A549 (cell line): Measurements from ENCODE around the gene OOEP. TPM values are rescaled to one million over a fixed set of nuclear protein-coding genes. Genes with fewer than 3 reads are reported as not detected.

Experiments used
- ATAC-seq, 2 experiments: fragments of 200-7000 bp in 1 of 2; fragments of >200 bp in 1 of 2; cut with Nextera tagmentation in 1 of 2; cut with Tn5 transposase in 1 of 2; 3 replicates each; pipeline versions ENCODE4 v1.8.0 to v1.9.1; 2018 to 2020; ENCODE audit warnings: mild to moderate bottlenecking in 1 of 2, moderate library complexity in 1 of 2
- CTCF ChIA-PET: fragments of 300-600 bp; sonication (Branson Sonifier 250); formaldehyde crosslinking; extraction: SDS; loops from one replicate; lab custom pipeline; 2021; ENCODE audit warnings: antibody characterized with exemption, inconsistent platforms; lab: Yijun Ruan, JAX
- POLR2A ChIA-PET: fragments of 350-600 bp; formaldehyde crosslinking; extraction: SDS; loops from one replicate; lab custom pipeline; 2021; ENCODE audit warnings: antibody characterized with exemption, inconsistent platforms; lab: Yijun Ruan, JAX
- DNase-seq, 2 experiments: peaks; one replicate each; pipeline versions ENCODE4 v3.0.0 to v3.0.0-alpha.2; 2011 to 2016; ENCODE audit warnings: low read depth in 1 of 2, low spot score in 1 of 2
- FAIRE-seq: peaks from 2 replicates; lab custom pipeline; 2011; peaks lifted over from hg19 to GRCh38; lab: Jason Lieb, UNC
- H3K27ac ChIP-seq, 2 experiments: fragments of >200 bp; sonication (Bioruptor Twin); formaldehyde crosslinking; 3 replicates each; pipeline ENCODE4 v1.5.1; 2016 to 2017
- H3K4me1 ChIP-seq: fragments of >200 bp; sonication (Bioruptor Twin); formaldehyde crosslinking; 3 replicates; pipeline ENCODE4 v1.6.1; 2016
- H3K4me2 ChIP-seq: fragments of >200 bp; sonication (Bioruptor Twin); formaldehyde crosslinking; 3 replicates; pipeline ENCODE4 v1.6.1; 2016
- H3K4me3 ChIP-seq: fragments of >200 bp; sonication (Bioruptor Twin); formaldehyde crosslinking; 3 replicates; pipeline ENCODE4 v1.5.1; 2016
- H3K9me3 ChIP-seq: fragments of >200 bp; sonication (Bioruptor Twin); formaldehyde crosslinking; 3 replicates; pipeline ENCODE4 v1.6.1; 2016
- ATOH8 ChIP-seq: fragments of 250-450 bp; sonication (Bioruptor Pico); IDR thresholded peaks from 2 replicates; pipeline ENCODE4 v1.5.0; 2020; ENCODE audit warnings: low read depth, mild to moderate bottlenecking, moderate library complexity
- BHLHE40 ChIP-seq: IDR thresholded peaks from 2 replicates; pipeline ENCODE4 v1.6.1; 2012; ENCODE audit warnings: low read depth, low read length, inconsistent platforms
- CBX2 ChIP-seq: fragments of 200-600 bp; sonication (generic); IDR thresholded peaks from 2 replicates; pipeline ENCODE4 v1.6.1; 2016; ENCODE audit warnings: low read depth, mild to moderate bottlenecking, borderline replicate concordance
- CHD4 ChIP-seq: fragments of 200-600 bp; sonication (generic); IDR thresholded peaks from 2 replicates; pipeline ENCODE4 v1.6.1; 2016; ENCODE audit warnings: antibody characterized with exemption, mild to moderate bottlenecking, borderline replicate concordance
- E2F6 ChIP-seq: IDR thresholded peaks from 2 replicates; pipeline ENCODE4 v1.6.1; 2012; ENCODE audit warnings: low read depth, borderline replicate concordance
- EHF ChIP-seq: fragments of 250-450 bp; sonication (Bioruptor Pico); IDR thresholded peaks from 2 replicates; pipeline ENCODE4 v1.5.0; 2020; ENCODE audit warnings: mild to moderate bottlenecking
- FOSB ChIP-seq: fragments of 250-450 bp; sonication (Bioruptor Pico); IDR thresholded peaks from 2 replicates; pipeline ENCODE4 v1.5.0; 2020; ENCODE audit warnings: mild to moderate bottlenecking, moderate library complexity
- FOXS1 ChIP-seq: fragments of 250-450 bp; sonication (Bioruptor Pico); IDR thresholded peaks from 2 replicates; pipeline ENCODE4 v1.5.0; 2020; ENCODE audit warnings: mild to moderate bottlenecking, moderate library complexity
- GATA3 ChIP-seq: IDR thresholded peaks from 2 replicates; pipeline ENCODE4 v1.6.1; 2012; ENCODE audit warnings: borderline replicate concordance
- HOXA7 ChIP-seq: fragments of 250-450 bp; sonication (Bioruptor Pico); IDR thresholded peaks from 2 replicates; pipeline ENCODE4 v1.5.0; 2020; ENCODE audit warnings: mild to moderate bottlenecking, moderate library complexity
- HOXB13 ChIP-seq: fragments of 250-450 bp; sonication (Bioruptor Pico); IDR thresholded peaks from 2 replicates; pipeline ENCODE4 v1.5.0; 2020; ENCODE audit warnings: low read depth, mild to moderate bottlenecking, moderate library complexity
- HOXB5 ChIP-seq: fragments of 250-450 bp; sonication (Bioruptor Pico); IDR thresholded peaks from 2 replicates; pipeline ENCODE4 v1.5.0; 2020; ENCODE audit warnings: mild to moderate bottlenecking, moderate library complexity
- KDM5A ChIP-seq: fragments of 200-600 bp; sonication (generic); IDR thresholded peaks from 2 replicates; pipeline ENCODE4 v1.6.1; 2016; ENCODE audit warnings: antibody characterized with exemption, mild to moderate bottlenecking
- MAFK ChIP-seq: fragments of 450-650 bp; IDR thresholded peaks from 2 replicates; pipeline ENCODE4 v1.6.1; 2014; ENCODE audit not compliant: partially characterized antibody
- MAZ ChIP-seq: fragments of 150-350 bp; IDR thresholded peaks from 2 replicates; pipeline ENCODE4 v1.6.1; 2014; ENCODE audit warnings: antibody characterized with exemption, low read depth, low read length, borderline replicate concordance
- MYC ChIP-seq: IDR thresholded peaks from 2 replicates; pipeline ENCODE4 v1.6.1; 2012; ENCODE audit warnings: mild to moderate bottlenecking, inconsistent platforms, low read length, improper control_type of control experiment, borderline replicate concordance
- NPAS2 ChIP-seq: fragments of 250-450 bp; sonication (Bioruptor Pico); IDR thresholded peaks from 2 replicates; pipeline ENCODE4 v1.8.0; 2022; ENCODE audit warnings: mild to moderate bottlenecking, moderate library complexity, borderline replicate concordance
- NR3C1 ChIP-seq: fragments of >200 bp; sonication (Bioruptor Twin); formaldehyde crosslinking; IDR thresholded peaks from 3 replicates; pipeline ENCODE4 v1.6.1; 2017
- PHF8 ChIP-seq: fragments of 200-600 bp; sonication (generic); IDR thresholded peaks from 2 replicates; pipeline ENCODE4 v1.6.1; 2016; ENCODE audit warnings: low read depth, mild to moderate bottlenecking, antibody characterized with exemption, moderate library complexity, borderline replicate concordance
- RAD21 ChIP-seq, 2 experiments: fragments of >200 bp in 1 of 2; sonication (Bioruptor Twin) in 1 of 2; formaldehyde crosslinking in 1 of 2; IDR thresholded peaks in 1 of 2; conservative IDR thresholded peaks in 1 of 2; 2 replicates in 1 of 2; 3 replicates in 1 of 2; pipeline ENCODE4 v1.6.1; 2012 to 2018; ENCODE audit warnings: inconsistent platforms in 1 of 2
- RCOR1 ChIP-seq: fragments of 150-350 bp; IDR thresholded peaks from 2 replicates; pipeline ENCODE4 v1.6.1; 2014; ENCODE audit warnings: antibody characterized with exemption, low read length, low read depth
- SMC3 ChIP-seq: fragments of >200 bp; sonication (Bioruptor Twin); formaldehyde crosslinking; IDR thresholded peaks from 3 replicates; pipeline ENCODE4 v1.6.1; 2018; ENCODE audit warnings: inconsistent platforms
- ZC3H11A ChIP-seq: fragments of 450-650 bp; IDR thresholded peaks from 2 replicates; pipeline ENCODE4 v1.6.1; 2014; ENCODE audit warnings: antibody characterized with exemption, mild to moderate bottlenecking
- ZFP36 ChIP-seq: fragments of 450-650 bp; IDR thresholded peaks from 2 replicates; pipeline ENCODE4 v1.6.1; 2014; ENCODE audit warnings: borderline replicate concordance; ENCODE audit not compliant: partially characterized antibody
- ZNF302 ChIP-seq: fragments of 250-450 bp; sonication (Bioruptor Pico); IDR thresholded peaks from 2 replicates; pipeline ENCODE4 v1.9.0; 2021; ENCODE audit warnings: inconsistent platforms, mild to moderate bottlenecking, moderate library complexity
- WGBS: methylation state at CpG from one replicate; pipeline ENCODE4 v1.1.6; 2017; ENCODE audit errors: missing lambda C conversion rate; 5-methylcytosine and 5-hydroxymethylcytosine counted together
- polyA plus RNA-seq, 4 experiments: library from polyadenylated mRNA; depleted of rRNA in 3 of 4; stranded (reverse); fragments of >200 nt; fragmentation: RNase III in 1 of 4; extraction: RNeasy Plus Mini Kit Qiagen cat#74134 plus additional on column Dnase treatment in 1 of 4; gene quantifications; 2 replicates in 3 of 4; 3 replicates in 1 of 4; pipeline ENCODE4 v1.2.3, GENCODE V29; 2011 to 2017
- TF ChIP-seq, protein P1 (sequence below): IDR thresholded peaks from 2 replicates; pipeline ENCODE4 v1.6.1; 2012
- TF ChIP-seq, protein P2 (sequence below): fragments of 250-450 bp; sonication (Bioruptor Pico); IDR thresholded peaks from 2 replicates; pipeline ENCODE4 v1.5.0; 2021; ENCODE audit warnings: mild to moderate bottlenecking, moderate library complexity, borderline replicate concordance
- TF ChIP-seq, protein P3 (sequence below): fragments of >200 bp; sonication (Bioruptor Twin); formaldehyde crosslinking; IDR thresholded peaks from 3 replicates; pipeline ENCODE4 v1.6.1; 2016
- TF ChIP-seq, protein P4 (sequence below): IDR thresholded peaks from 2 replicates; pipeline ENCODE4 v1.6.1; 2012

The OOEP gene
- polyA plus RNA-seq, 2 of the 4 experiments (the other 2 are of a cell fraction): not detected

DNA sequence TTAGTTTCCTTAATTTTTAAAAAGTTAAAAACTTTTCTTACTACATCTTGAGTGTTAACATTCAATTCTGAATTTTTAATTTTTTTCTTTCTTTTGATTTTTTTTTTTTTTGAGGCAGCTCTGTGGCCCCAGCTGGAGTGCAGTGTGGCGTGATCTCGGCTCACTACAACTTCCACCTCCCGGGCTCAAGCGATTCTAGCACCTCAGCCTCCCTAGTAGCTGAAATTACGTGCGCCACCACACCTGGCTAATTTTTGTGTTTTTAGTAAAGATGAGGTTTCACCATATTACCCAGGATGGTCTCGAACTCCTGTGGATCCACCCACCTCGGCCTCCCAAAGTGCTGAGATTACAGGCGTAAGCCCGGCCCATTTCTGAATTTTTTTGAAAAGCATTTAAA is 26.2 kb upstream of the OOEP start:
- DNase-seq (no peak), FAIRE-seq (no peak), ATAC-seq (no peak)
- H3K4me3 ChIP-seq: no peak overlapping the region
- H3K9me3 ChIP-seq: no peaks in the 10 kb centered on the region
- no peaks in the 10 kb centered on the region for H3K4me1 ChIP-seq
- TF ChIP-seq PHF8 (no peak), FOXS1 (CRISPR knock-in tag) (no peak)
- ChIA-PET POLR2A (no interaction called here), CTCF (no interaction called here)
- no peak overlapping the region for H3K27ac ChIP-seq
- 91% methylated on average over 10 of the region's 10 CpGs for WGBS
- H3K4me2 ChIP-seq: no peak overlapping the region

- ChIA-PET POLR2A (no interaction called here), CTCF (no interaction called here)
- Histone ChIP-seq H3K27ac (no peak within 1 kb of the TSS), H3K4me2 (no peak within 1 kb of the TSS), H3K4me1 (0 out of 3 replicates have a peak, but pooled peaks cover 2% of the 10 kb centered on the region), H3K9me3 (no peaks in the 10 kb centered on the region)
- no peak for TF ChIP-seq NR3C1
- no peak for TF ChIP-seq RAD21 (conservative IDR thresholded peaks at IDR 0.05 in 1 of 2, IDR thresholded peaks at IDR 0.05 in 1 of 2)
- no peak for TF ChIP-seq CHD4
- no peak for TF ChIP-seq KDM5A
- TF ChIP-seq SMC3: no peak
- TF ChIP-seq BHLHE40: no peak
- TF ChIP-seq HOXA7: no peak
- no peak for TF ChIP-seq HOXB5 (CRISPR knock-in tag)
- TF ChIP-seq GATA3: no peak
- TF ChIP-seq ZFP36: no peak
- no peak for TF ChIP-seq RCOR1
- no peak for TF ChIP-seq CBX2
- TF ChIP-seq HOXB13 (CRISPR knock-in tag): no peak
- TF ChIP-seq, protein P1, sequence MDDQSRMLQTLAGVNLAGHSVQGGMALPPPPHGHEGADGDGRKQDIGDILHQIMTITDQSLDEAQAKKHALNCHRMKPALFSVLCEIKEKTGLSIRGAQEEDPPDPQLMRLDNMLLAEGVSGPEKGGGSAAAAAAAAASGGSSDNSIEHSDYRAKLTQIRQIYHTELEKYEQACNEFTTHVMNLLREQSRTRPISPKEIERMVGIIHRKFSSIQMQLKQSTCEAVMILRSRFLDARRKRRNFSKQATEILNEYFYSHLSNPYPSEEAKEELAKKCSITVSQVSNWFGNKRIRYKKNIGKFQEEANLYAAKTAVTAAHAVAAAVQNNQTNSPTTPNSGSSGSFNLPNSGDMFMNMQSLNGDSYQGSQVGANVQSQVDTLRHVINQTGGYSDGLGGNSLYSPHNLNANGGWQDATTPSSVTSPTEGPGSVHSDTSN: no peak
- TF ChIP-seq, protein P2, sequence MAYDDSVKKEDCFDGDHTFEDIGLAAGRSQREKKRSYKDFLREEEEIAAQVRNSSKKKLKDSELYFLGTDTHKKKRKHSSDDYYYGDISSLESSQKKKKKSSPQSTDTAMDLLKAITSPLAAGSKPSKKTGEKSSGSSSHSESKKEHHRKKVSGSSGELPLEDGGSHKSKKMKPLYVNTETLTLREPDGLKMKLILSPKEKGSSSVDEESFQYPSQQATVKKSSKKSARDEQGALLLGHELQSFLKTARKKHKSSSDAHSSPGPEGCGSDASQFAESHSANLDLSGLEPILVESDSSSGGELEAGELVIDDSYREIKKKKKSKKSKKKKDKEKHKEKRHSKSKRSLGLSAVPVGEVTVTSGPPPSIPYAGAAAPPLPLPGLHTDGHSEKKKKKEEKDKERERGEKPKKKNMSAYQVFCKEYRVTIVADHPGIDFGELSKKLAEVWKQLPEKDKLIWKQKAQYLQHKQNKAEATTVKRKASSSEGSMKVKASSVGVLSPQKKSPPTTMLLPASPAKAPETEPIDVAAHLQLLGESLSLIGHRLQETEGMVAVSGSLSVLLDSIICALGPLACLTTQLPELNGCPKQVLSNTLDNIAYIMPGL: no peak
- no peak for TF ChIP-seq FOSB
- TF ChIP-seq MAZ: no peak
- TF ChIP-seq, all 56 proteins: peak for 0
- DNase-seq (no peak), ATAC-seq (no peak), FAIRE-seq (no peak)
- 90% methylated on average over 53 of the region's 54 CpGs for WGBS
- H3K4me3 ChIP-seq: no peak within 1 kb of the TSS
These were observed 25.1 kb upstream of the OOEP start, which contains the start of gene DDX43 for GRCh38 chr6:73394577-73395354. Gene DDX43, plus strand, starts transcription at chr6:73394828. Its CDS starts 78 bp downstream, at chr6:73394906.

DNA sequence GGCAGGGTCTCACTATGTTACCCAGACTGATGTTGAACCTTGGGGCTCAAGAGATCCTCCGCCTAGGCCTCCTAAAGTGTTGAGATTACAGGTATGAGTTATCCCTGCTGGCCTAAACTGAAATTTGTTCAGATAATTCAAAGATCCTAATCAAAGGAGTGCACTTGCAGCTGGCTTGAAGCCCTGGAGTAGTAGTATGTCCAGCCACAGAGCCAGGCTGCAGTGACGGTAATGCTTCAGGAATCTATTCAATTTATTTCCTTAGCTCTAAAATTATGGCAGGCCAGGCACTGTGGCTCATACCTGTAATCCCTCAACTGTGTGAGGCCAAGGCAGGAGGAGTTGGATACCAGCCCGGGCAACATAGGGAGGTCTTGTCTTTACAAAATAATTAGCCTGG is 23.6 kb upstream of the OOEP start:
- CTCF ChIA-PET: no interaction called here
- no peak for ATAC-seq
- H3K4me1 ChIP-seq: 0 out of 3 replicates have a peak, but pooled peaks cover 3% of the 10 kb centered on the region
- H3K9me3 ChIP-seq: no peaks in the 10 kb centered on the region
- H3K4me3 ChIP-seq: no peak overlapping the region
- H3K27ac ChIP-seq: no peak overlapping the region
- POLR2A ChIA-PET: no interaction called here
- no peak overlapping the region for H3K4me2 ChIP-seq
- no peak for FAIRE-seq
- no peak for DNase-seq
- WGBS: 69% methylated on average over 2 of the region's 3 CpGs
- TF ChIP-seq FOXS1 (CRISPR knock-in tag) (no peak), EHF (CRISPR knock-in tag) (no peak), MYC (no peak), ATOH8 (CRISPR knock-in tag) (no peak), E2F6 (no peak), NPAS2 (CRISPR knock-in tag) (no peak), RAD21 (conservative IDR thresholded peaks at IDR 0.05 in 1 of 2, IDR thresholded peaks at IDR 0.05 in 1 of 2) (no peak), MAFK (no peak), ZC3H11A (no peak), KDM5A (no peak), ZNF302 (CRISPR knock-in tag) (no peak), GATA3 (no peak)
- TF ChIP-seq, protein P3, sequence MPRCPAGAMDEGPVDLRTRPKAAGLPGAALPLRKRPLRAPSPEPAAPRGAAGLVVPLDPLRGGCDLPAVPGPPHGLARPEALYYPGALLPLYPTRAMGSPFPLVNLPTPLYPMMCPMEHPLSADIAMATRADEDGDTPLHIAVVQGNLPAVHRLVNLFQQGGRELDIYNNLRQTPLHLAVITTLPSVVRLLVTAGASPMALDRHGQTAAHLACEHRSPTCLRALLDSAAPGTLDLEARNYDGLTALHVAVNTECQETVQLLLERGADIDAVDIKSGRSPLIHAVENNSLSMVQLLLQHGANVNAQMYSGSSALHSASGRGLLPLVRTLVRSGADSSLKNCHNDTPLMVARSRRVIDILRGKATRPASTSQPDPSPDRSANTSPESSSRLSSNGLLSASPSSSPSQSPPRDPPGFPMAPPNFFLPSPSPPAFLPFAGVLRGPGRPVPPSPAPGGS: no peak
- TF ChIP-seq, protein P4, sequence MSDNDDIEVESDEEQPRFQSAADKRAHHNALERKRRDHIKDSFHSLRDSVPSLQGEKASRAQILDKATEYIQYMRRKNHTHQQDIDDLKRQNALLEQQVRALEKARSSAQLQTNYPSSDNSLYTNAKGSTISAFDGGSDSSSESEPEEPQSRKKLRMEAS: no peak
